NCI-H82 treated with DMSO at 0.1 percent for 48 hours (cell line): ENCODE data around the gene EPRS1.
"Not testable (repeated sequence)": the region's sequence is repeated elsewhere in the genome, so short reads cannot be mapped to it uniquely, and the experiment has no call there.

ENCODE experiments used
- DNase-seq: peaks from one replicate; lab custom pipeline; 2025; ENCODE audit not compliant: unreplicated experiment; lab: John Stamatoyannopoulos, UW

Gene EPRS1

DNA sequence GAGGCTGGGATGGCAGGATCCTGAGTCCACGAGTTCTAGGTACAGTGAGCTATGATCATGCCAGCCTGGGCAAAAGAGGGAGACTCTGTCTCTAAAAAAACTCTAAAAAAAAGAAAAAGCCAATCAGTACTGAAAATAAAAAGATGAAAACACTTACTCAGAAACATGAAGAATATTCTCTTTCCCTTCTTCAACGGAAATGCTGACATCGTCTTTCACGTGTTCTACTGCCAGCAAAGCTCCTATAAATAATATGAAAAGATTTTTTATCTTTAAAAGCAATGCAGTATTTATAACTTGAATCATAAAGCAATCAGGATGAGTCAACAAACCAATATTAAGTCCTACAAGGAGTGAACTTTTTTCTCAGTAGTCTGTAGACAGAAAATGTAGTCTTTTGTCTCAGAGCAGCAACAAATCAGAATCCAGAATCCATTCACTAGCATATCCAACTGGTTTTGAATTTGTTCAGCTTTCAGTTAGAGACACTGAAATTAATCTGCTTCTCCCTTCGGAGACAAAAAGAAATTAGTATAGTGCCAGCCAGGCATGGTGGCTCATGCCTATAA is 6.2 kb downstream of the EPRS1 start:
- no peak for DNase-seq

DNA sequence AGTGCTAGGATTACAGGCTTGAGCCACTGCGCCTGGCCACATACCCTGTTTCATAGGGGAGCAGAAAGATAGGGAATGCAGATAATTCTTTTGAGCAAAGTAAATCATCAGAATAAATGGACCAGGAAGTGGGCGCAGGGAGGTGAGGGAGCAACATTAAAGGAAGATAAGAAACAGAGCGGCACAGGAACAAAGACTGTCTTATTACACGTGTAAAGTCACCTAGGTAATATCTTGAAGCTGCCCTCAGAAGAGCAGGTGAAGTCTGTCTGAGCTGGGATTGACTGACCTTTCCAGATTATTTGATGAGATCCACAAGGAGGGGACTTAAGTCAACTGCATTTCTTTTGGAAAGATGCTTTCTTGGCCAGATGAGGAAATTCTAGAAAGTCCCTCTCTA is 7.7 kb downstream of the EPRS1 start:
- DNase-seq, result no peak

DNA sequence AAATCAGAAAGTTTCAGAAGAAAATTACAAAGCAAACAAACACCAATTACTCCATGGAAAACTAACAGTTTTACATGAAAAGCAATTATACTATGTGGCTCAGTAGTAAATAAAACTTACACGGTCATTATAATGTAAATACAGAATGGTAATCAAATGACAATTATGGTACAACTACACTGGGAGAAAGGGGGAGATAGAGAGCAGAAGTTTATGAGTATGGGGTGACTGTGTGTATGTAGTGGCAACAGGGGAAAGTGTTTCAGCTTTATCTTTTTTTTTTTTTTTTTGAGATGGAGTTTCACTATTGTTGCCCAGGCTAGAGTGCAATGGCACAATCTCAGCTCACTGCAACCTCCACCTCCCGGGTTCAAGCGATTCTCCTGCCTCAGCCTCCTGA is 8.5 kb downstream of the EPRS1 start:
- DNase-seq, result not testable (repeated sequence)

- DNase-seq, result no peak
Observed at GRCh38 chr1:220032911-220033310, 13.4 kb downstream of the EPRS1 start.

GRCh38 chr1:220031287-220031686 is 15.0 kb downstream of the EPRS1 start:
- DNase-seq, result no peak

DNA sequence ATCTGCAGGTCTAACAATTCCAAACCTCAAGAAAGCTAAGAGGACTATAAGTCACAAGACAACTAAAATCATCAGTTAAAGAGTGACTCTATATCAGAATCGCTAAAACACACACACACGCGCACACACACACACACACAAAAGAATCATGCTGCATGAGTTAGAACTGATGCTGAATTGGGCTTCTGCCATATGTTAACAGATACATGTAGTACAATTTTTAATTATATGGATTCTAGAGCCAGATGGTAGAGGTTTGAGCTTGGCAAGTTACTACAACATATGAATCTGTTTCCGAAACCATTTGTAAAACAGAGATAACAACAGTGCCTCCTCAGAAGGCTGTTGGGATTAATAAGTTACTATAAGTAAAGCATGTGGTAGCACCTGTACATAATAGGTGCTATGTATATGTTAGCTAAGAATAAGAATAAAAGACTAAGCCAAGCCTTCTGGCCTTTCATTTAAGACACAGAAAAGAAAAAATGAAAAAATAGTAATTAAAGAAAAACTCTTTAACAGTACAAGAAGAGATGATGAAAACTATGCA is 17.9 kb downstream of the EPRS1 start:
- no peak for DNase-seq

GRCh38 chr1:220019071-220019470 is 27.2 kb downstream of the EPRS1 start:
- no peak for DNase-seq

- no peak for DNase-seq
Observed at GRCh38 chr1:220013497-220013896, 32.8 kb downstream of the EPRS1 start.

DNA sequence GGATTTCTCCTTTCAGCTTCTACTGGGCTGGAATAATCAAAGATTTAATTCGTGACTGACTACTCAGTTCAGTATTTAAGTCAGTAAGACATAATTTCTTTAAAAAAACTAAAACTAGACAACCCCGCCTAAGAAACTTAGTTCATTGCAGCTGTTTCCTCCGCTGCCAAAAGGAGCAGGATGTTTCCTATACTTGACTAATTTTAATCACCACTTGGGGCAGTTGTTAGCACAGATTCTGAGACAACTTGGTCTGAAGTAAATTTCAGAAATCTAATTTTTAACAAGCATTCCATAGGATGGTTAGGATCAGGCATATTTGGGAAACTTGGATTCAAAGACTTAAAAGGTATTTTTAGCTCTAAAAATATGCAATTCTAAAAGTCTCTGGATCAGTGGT is 34.0 kb downstream of the EPRS1 start:
- no peak for DNase-seq

- no peak for DNase-seq
Observed at GRCh38 chr1:220011620-220012019, 34.7 kb downstream of the EPRS1 start.

- DNase-seq, result no peak
Observed at GRCh38 chr1:220007438-220007837, 38.9 kb downstream of the EPRS1 start.

DNA sequence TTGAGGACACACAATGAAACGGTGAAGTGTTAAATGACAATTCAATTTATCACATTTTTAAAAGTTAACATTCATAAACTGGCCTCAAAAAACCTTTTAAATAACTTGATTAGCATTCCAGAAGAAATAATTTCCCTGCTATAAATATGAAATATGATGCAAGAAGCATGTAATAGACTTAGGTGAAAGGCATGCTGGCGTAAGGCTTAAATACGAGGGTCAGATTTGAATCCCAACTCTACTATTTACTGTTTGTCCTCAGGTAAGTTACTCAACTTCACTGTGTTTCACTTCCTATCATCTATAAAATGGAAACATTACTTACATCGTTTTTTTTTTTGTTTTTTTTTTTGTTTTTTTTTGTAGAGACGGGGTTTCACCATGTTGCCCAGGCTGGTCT is 40.8 kb downstream of the EPRS1 start:
- DNase-seq, result no peak

DNA sequence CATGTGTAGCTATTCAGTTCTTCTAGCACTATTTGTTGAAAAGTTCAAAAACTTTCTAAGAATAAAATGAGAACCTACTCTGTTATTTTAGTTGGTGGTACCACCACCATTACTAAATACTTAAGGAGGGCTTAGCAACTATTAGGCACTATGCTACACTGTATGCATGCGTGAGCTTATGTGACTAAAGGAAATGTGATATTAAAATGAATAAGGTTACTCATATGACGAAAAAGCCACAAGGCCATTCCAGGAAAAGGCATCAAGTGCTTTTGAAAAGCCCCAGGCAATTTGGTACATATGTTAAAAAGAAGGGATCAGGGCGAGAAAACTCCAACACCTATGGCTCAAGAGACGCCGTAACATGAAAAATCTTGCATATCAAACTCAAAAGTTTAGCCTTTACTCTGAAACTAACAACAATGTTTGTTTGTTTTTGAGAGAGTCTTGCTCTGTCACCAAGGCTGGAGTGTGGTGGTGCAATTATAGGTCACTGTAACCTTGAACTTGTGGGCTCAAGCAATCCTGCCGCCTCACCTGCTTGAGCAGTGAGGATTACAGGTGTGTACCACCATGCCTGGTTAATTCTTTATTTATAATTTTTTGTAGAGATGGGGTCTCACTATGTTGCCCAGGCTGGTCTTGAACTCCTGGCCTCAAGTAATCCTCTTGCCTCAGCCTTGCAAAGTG is 42.5 kb downstream of the EPRS1 start:
- no peak for DNase-seq

DNA sequence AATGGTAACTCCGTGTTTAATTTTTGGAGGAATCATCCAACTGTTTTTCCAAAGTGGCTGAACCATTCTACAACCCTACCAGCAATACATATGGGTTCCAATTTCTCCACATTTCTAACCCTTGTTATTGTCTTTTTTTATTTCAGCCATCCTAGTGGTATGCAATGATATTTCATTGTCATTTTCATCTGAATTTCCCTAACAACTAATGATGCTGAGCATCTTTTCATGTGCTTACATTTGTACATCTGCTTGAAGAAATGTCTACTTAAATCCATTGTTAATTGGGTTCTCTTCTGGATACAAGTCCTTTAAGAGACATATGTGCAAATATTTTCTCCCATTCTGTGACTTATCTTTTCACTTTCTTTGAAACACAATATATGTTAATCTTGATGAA is 43.3 kb downstream of the EPRS1 start:
- DNase-seq, result no peak

DNA sequence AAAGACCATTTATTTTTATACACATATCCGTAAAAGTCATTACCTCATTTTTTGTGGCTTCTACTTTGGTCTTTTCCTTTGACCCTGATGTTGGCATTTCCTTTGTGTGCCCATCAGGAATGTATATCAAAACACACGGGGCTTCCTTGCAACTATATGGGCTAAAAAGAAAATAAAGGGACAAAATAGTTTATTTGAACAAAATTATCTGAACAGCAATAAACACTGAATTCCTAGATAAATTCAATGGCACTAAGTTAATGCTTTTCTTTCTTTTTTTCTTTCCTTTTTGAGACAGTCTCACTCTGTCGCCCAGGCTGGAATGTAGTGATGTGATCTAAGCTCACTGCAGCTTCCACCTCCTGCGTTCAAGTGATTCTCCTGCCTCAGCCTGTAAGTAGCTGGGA is 45.2 kb downstream of the EPRS1 start:
- DNase-seq, result no peak

DNA sequence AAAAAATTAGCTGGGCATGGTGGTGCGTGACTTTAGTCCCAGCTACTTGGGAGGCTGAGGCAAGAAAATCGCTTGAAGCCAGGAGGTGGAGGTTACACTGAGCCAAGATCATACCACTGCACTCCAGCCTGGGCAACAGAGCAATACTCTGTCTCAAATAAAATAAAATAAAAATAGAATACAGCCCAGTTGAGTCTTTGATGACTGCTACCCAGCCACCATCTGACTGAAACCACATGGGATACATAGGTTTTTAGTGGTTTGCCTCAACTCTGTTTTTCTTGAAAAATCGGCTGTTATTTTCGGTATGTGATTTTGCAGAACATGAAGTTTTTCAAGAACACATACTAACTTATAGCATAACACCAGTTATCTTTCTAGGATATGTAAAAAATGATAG is 46.5 kb downstream of the EPRS1 start:
- DNase-seq, result no peak
